NCI-H146 treated with DMSO at 0.1 percent for 48 hours (cell line): ENCODE data around the gene PDZD2.
"Not testable (repeated sequence)": the region's sequence is repeated elsewhere in the genome, so short reads cannot be mapped to it uniquely, and the experiment has no call there.

ENCODE experiments used
- DNase-seq: peaks from one replicate; lab custom pipeline; 2025; ENCODE audit not compliant: unreplicated experiment; lab: John Stamatoyannopoulos, UW

PDZD2 gene

DNA sequence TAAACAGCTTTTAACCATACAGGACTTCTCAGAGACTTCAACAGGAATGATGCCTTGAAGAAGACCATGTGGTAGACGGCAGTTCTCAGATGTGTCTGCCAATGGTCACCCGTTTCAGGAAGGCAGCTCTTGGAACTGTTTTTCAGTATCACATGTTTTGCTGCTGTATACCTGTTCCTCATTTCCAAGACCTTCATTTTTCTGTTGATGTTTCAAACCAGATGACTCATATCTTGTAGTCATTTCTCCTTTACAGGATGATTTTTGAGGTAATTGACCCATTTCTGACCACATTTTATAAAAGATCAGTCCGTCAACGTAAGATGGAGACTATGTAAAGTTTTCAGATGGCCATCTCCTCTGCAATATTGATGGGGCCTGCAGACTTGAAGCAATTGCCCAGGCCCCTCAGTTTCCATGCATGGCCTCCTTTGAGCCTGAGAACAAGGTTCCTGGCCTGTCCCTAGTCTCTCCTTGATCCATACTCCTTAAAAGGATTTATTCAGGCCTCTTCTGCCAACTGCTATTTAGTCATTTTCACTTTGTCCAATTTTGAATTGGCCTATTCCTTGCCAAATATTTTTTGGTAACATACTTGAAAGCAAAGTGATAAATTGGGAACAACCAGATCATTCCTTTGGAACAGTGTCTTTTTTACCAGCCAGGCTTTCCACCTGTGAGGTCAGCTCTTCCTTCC is 128.6 kb downstream of the PDZD2 start:
- no peak for DNase-seq

DNA sequence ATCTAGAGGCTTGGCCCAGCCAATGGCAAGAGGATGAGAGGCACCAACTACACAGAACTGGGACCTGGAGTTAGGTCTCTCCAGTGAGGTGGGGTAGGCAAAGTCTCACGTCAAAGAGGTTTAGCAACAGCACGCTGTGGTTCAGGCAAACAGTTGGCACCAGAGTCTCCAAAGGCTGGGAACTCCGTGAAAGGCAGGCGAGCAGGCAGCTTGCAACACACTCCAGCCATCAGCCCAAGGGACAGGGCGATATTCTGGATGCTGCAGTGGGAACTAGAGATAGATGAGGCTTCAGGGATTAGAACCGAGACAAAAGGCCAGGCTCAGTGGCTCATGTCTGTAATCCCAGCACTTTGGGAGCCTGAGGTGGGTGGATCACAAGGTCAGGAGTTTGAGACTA is 129.1 kb downstream of the PDZD2 start:
- DNase-seq = no peak

DNA sequence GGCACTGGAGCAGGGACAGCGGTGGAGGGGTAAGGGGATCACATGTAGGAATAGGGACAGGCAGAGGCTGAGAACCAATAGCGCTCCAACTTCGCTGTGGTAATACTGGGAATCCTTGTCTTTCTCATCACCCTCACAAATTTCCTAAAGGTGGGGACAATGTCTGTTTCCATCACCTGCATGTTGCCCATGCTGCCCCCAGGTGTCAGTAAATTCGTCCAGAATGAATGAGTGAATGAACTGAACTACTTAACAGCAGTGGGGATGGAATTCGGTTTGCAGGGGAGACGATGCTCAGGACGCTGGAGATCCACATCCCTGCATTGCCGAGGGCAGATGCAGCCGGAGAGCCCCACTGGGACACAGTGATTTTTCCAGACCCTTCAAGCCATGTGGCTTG is 129.9 kb downstream of the PDZD2 start:
- no peak for DNase-seq

DNA sequence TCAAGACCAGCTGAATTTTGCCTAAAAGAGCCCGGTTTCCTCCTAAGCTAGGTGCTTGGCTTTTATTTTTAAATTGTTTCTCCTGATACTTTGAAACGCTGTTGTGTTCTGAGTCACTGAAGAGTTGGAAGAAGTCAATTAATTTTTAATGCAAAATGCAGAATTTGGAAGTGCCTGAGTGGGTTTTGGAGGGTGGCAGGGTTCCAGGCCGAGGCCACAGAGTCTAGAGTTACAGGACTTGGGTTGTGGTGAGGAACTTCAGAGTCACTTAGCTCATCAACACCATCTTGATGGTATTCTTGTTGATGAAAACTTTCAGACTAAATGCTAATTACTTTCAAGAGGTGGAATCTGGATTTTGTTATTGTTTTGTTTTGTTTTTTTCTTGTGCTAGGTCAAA is 130.6 kb downstream of the PDZD2 start:
- no peak for DNase-seq

DNA sequence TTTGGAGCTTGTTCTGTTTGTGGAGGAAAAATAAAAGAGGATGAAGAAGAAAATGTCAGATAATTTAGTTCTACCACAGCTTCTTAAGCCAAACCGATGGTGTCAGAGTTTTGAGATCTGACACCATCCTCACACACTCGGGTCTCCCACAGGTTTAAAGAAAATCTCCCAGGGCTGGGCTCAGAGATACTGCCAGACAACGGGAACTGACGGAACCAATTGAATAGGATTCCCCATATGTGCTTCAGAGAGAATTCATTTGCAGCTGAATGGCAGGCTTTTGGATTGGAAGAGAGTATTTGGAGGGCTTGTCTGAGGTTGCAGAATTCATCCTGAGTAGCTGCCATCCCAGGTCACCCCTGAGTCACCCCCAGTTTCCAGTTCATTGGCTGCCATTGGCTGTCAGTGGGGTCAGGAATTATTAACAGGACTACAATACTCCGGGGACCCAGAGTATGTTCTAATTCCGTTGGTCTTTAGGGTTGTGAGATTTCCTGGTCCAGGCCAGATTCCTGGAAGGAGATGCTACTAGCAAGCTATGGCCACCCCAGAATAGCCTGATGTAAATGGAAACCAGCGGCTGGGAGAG is 131.3 kb downstream of the PDZD2 start:
- DNase-seq = no peak

DNA sequence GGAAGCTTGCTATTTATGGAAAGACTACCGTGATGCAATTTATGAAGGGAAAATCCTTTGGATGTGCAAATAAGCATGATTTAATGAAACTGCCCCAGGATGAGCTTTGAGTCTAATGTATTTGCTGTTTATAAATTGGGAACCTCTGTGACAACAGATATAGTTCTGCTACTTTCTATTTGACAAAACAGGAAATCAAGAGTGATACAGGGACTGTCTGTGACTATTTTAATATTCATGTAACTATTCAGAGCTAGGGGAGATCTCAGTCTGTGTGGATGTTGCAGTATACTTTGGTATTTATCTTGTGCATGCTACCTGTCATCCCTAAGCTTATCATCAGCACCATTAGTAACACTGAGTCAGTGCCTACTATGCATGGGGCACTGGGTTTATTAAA is 132.1 kb downstream of the PDZD2 start:
- DNase-seq = no peak

DNA sequence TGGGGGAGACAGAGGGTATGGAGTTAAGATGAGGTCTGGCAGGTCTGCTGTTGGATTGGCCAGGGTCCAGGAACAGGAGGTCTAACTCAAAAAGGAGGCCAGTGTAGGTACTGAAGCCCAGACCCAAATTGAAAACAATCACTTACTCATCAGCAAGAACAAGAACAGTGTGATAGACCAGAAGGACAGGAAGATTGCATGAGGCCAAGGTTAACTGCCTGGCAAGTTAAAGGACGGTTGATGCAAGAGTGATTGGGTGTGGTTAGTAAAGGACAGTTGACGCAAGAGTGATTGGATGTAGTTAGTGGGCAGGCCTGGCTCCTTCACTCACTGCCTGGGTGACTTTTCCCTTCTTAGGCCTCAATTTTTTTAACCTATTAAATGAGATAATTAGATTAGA is 132.6 kb downstream of the PDZD2 start:
- no peak for DNase-seq

DNA sequence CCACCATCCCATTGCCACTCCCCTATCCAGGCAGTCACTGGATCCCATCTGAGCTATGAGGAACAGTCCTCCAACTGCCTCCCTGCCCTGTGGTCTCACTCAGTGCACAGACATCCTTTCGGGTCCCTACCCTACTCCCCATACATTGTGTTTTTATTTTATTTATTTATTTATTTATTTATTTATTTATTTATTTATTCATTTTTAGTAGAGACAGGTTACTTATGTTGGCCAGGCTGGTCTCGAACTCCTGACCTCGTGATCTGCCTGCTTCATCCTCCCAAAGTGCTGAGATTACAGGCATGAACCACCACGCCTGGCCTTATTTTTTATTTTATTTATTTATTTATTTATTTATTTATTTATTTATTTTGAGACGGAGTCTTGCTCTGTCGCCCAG is 137.4 kb downstream of the PDZD2 start:
- not testable (repeated sequence) for DNase-seq

DNA sequence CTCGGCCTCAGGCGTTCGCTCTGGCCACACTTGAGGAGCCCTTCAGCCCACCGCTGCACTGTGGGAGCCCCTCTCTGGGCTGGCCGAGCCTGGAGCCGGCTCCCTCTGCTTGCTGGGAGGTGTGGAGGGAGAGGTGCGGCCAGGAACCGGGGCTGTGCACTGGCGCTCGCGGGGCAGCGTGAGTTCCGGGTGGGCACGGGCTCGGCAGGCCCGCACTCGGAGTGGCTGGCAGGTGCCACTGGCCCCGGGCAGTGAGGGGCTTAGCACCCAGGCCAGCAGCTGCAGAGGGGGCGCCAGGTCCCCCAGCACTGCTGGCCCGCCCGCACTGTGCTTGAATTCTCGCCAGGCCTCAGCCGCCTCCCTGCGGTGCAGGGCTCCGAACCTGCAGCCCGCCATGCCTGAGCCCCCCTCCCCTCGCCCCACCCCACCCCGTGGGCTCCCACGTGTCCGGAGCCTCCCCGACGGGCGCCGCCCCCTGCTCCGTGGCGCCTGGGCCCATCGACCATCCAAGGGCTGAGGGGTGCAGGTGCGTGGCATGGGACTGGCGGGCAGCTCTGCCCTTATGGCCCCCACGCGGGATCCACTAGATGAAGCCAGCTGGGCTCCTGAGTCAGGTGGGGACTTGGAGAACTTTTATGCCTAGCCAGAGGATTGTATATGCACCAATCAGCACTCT is 138.2 kb downstream of the PDZD2 start:
- no peak for DNase-seq

DNA sequence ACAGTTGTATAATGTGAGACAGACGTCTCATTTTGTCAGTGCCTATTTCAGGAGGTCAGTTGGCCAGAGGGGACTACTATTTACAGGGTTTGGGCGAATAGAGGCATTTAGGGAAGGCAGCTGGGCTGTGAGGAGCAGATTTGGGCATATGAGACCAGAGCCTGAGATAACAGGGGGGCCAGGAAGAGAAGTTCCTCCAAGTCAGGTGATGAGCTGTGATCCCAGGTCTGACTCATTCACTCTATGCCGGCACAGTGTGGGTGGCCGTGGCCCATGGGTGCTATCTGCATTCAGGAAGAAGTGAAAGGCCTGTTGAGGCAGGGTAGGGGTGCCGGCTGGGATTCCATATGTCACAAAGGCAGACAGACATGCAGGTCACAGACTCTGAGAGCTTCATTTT is 142.8 kb downstream of the PDZD2 start:
- no peak for DNase-seq

DNA sequence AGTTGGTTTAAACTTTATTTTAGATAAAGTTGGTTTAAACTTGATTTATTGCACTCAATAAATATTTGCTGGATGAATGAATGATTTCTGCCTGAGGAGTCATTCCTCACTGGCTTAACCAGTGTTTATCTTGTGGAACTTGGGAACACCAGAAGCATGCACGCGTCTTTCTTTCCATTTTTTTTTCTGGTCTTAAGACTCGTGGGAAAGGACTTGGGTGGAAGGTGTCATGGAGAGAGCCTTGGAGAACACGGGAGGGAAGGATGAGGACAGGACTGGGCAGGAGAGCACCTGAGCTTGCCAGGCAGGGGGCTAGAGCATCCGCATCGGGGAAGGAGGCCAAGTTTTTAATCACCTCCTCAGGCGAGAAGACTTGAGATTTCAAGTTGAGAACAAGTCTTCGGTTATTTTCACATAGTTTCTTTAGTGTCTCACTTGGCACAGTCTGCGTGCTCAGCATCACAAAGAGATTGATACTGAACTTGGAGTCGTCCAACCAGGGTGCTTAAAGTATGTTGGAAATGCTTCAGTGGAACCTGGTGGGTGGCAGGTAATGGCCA is 144.2 kb downstream of the PDZD2 start:
- DNase-seq = no peak

DNA sequence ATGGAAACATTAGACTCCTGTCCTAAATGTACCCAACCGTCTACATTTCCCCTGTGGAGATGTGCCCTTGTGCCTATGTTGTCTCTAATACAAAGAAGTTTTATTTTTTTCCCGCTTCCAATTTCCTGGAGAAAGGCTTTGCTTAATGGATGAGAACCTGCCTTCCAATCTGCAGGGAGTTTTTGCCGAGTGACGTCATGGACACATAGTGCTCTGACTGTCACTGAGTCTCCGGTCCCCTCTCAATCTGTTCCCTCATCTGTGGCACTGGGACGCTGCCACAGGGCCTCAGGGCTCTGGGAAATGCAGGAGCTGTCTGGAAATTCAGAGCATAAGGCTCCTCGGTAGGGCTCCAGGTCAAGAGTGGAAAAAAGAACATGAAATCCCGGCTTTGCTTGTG is 144.8 kb downstream of the PDZD2 start:
- no peak for DNase-seq

DNA sequence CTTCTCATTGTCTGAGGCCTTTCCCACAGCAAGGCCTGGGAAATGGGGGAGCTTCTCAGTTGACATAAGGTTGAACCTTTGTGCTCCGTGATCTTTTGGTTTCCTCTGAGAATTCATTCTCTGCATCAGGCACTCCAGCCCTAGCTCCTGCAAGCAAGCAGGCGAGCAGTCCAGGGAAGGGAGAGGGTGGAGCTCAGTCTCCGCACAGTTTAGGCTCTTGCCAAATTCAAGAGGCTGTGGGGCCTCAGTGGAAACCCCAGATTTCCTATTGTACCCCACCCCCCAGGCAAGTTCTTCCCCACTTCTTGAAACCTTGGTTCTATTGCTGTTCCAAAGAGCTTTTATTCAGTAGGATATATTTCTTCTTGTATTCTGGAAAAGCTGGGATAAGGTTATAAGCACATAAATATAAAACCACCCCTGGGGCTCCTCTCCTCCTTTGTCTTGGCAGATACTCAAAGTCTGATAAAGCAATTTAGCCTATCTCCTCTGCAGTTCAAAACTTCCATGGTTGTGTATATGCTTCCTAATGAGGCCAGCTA is 147.2 kb downstream of the PDZD2 start:
- no peak for DNase-seq

DNA sequence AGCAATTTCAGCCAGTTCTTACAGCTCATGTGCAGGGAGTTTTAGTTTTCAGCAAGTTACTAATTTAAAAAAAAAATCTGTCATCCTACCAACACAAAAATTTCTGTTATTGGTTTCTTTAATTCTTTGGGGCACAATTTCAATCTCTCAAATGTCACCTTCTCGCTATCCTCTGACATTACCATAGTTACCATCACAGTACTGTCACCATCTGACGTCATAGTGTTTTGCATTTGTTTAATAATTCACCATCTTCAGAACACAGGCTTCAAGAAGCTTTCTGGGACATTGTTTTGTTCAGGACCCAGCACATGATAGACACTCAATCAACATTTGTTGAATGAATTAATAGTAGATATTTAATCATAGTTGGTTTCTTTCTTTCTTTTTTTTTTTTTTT is 155.1 kb downstream of the PDZD2 start:
- no peak for DNase-seq

DNA sequence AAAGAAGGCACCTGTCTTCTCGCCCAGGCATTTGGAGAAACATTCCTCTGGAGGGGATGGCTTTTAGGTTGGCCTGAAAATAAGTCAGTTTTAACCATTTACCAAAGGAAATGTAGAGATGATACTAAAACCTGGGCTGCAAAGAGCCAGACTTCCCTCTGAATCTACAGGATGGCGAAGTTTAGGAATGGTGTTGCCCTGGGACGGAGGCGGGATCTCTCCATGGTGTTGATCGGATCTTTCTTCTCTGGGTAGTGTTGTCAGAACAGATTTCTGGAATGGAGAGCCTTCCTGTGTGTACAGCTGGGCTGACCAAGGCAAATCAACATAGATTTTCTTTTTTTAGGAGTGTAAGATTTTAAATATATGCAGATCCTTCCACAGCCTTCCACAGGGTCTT is 159.2 kb downstream of the PDZD2 start:
- no peak for DNase-seq

DNA sequence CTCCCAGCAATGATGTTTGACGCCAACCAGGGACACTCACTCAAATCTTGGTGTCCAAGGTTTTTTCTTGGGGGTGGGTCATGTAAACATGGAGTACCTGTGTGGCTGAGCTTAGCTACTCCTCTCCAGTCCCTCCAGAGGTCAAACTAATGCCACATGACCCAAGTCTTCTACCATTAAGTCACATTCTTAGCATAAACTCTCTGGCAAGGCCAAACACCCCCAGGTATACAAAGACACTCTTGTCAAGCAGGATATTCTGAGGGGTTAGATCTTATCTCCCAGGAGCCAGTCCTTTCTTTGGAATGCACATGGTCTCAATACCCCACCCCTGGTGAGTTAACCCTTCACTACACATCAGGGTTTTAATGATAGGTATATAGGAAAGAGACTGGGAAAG is 161.4 kb downstream of the PDZD2 start:
- DNase-seq = no peak

DNA sequence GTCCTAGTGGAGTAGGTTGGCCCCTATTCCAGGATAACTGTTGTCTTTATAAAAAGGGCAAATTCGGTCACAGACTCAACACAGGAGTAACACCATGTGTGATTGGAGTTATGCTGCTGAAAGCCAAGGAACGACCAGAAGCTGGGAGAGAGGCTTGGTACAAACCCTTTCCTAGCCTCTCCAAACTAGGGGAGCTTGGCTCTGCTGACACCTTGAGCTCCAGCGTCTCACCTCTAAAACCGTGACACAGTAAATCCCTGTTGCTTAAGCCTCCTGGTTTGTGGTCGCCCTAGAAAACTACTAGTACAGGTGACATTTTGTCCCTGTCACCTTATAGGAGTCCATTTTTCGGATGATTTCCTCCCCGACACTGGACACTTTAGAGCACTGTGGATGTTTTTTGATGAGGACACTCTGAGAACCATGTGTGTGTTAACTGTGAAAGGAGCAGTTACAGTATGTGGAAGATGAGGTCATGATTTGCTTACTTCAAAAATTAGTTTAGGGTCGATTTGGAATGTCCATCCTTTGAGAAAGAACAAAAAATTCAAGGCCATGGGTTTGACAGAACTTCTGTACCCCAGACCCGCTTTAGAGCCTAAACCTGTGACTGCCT is 167.0 kb downstream of the PDZD2 start:
- DNase-seq = no peak

DNA sequence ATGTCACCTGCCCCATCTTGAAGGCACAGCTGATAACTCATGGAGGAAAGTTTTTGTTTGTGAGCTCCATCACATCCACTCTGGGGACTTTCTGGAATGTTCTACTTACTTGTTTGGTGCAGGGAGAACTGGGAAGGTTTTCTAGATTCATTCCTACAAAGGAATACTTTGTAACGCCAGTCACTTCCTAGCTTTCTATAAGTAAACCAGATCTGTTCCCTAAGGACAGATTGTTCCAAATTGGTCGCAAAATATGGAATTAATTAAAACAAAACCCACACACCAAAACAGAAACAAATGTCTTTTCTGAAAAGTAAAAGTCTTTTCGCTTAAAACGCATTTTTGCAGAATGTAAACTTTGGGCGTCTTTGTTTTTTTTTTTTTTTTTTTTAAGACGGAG is 167.6 kb downstream of the PDZD2 start:
- no peak for DNase-seq

DNA sequence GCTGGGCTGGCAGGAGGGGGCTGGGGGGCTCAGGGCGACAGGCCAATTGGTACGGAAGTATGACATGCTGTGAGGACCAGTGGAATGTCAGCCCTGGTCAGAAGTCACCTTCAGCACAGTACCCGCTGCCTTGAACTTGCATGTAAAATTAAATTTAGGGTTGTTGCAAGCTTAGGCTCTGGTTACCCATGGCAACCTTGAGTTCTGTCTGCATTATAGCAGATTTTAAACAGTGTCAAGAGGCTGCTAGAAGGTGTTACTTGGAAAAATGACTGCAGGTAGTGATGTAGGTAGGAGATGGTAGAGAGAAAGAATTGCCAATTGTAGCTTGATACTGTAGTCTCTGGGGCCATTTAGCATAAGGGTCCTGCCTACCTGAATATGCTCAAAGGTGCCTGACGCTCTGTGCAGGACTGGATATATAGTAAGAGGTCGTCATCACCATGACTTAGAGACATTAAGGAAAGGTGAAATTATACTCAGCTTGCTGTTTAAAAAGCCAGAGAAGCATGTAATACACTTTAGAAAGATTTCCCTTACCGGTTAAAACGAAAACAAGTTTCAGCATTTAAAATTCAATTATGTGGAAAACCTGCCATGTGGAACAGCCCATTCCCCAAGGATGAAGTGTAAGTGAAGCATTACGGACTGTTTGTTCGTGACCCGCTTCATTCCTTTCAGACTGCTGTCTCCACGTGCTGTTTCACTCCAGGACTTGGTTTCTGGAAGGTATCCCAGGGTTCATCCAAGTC is 169.0 kb downstream of the PDZD2 start:
- no peak for DNase-seq

DNA sequence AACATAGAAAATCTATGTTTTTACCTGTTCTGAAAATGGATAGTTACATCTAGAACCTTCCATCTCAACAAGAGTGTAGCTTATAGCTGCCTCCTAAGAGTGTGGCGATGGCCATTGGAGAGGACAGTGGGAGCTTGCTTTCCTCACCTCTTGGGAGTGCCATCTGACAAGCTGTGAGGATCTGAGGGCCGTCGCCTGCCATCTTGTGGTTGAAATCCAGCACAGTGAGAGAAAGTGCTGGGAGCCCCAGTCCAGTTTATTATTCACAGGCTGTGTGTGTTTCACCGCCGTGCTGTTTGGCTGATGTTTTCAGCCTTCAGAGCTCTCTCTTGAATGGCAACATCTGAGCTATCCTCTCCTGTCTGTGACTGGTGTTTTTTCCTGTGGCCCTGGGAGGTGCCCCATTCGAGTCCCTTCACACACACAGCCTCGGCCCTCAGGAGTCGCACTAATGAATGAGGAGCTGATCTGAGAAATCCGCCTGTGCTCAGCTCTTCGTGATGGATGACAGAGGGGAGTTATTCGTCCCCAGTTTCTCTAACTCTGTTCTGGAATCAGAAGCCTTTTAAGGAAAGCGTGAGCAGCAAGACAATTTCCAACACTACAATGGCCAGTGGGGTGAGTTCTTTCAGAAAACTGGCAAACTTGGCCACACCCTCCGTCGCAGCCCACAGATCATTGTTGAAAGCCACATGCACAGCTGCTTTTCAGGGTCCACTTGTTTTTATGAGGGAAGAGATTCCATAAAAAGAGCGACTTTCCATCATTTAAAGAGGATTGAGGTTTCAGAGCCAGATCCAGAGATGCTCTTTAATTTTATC is 170.3 kb downstream of the PDZD2 start:
- peak; percentile 13 for DNase-seq
